Peyer's patch (tissue), 4 donors: ENCODE data around the gene CA7. TPM values are rescaled to one million over a fixed set of nuclear protein-coding genes. Genes with fewer than 3 reads are reported as not detected.
"Not testable (repeated sequence)": the region's sequence is repeated elsewhere in the genome, so short reads cannot be mapped to it uniquely, and the experiment has no call there.

Experiments
- DNase-seq, 3 donors: peaks; one replicate each; pipeline ENCODE4 v3.0.0-alpha.2; 2017 to 2019
- H3K27ac ChIP-seq, 4 donors: fragments of 200-600 bp; sonication (generic); one replicate each; pipeline ENCODE4 v1.5.1; 2016 to 2019
- H3K27me3 ChIP-seq, 2 donors: fragments of 200-600 bp; sonication (generic); one replicate each; pipeline ENCODE4 v1.5.1; 2019
- H3K36me3 ChIP-seq, 3 donors: fragments of 200-600 bp; sonication (generic); one replicate each; pipeline ENCODE4 v1.5.1; 2016 to 2019
- H3K4me1 ChIP-seq, 4 donors: fragments of 200-600 bp; sonication (generic); one replicate each; pipeline ENCODE4 v1.5.1; 2016 to 2019
- H3K4me3 ChIP-seq, 4 donors: fragments of 200-600 bp; sonication (generic); 1 replicate in 3 of 4; 2 replicates in 1 of 4; pipeline ENCODE4 v1.5.1; 2016 to 2019; ENCODE audit warnings: mild to moderate bottlenecking in 1 of 4
- H3K9me3 ChIP-seq, 4 donors: fragments of 200-600 bp; sonication (generic); one replicate each; pipeline ENCODE4 v1.5.1; 2016 to 2019; ENCODE audit warnings: mild to moderate bottlenecking in 1 of 4
- CTCF ChIP-seq, 6 experiments: fragments of 450-650 bp in 4 of 6; fragments of 200-600 bp in 2 of 6; sonication (generic) in 1 of 6; IDR thresholded peaks; one replicate each; pipeline ENCODE4 v1.5.1; 2017 to 2019; ENCODE audit warnings: antibody characterized with exemption in 6 of 6, mild to moderate bottlenecking in 3 of 6, moderate library complexity in 1 of 6
- POLR2A ChIP-seq, 2 donors: fragments of 450-650 bp; IDR thresholded peaks; one replicate each; pipeline ENCODE4 v1.5.1; 2017; ENCODE audit warnings: antibody characterized with exemption in 2 of 2, mild to moderate bottlenecking in 2 of 2, moderate library complexity in 2 of 2
- total RNA-seq, 4 donors: library from RNA; depleted of rRNA; stranded (reverse); fragments of >200 nt; gene quantifications; one replicate each; pipeline ENCODE4 v1.1.0, GENCODE V29; 2016

CA7 gene
- total RNA-seq, 4 donors from 2014 or later = 13.2 to 59.4 (median 32.2) TPM

- Histone ChIP-seq H3K4me3 (no peak overlapping the region), H3K27me3 (no peaks in the 10 kb centered on the region), H3K27ac (no peak overlapping the region), H3K9me3 (no peaks in the 10 kb centered on the region), H3K36me3 (no peaks in the 10 kb centered on the region), H3K4me1 (peaks cover 0 to 17% (median 8%) of the 10 kb centered on the region in 4 donors)
- no peak for DNase-seq
- TF ChIP-seq CTCF (IDR thresholded peaks at IDR 0.05) (no peak), POLR2A (IDR thresholded peaks at IDR 0.05) (no peak)
Measured at GRCh38 chr16:66869424-66869823, 25.2 kb downstream of the CA7 start.

- H3K36me3 ChIP-seq, H3K4me3 ChIP-seq, DNase-seq, H3K9me3 ChIP-seq, H3K27me3 ChIP-seq: not testable (repeated sequence)
- peak overlapping the region in 3 of 4 donors; percentile 25 to 74 (median 59) for H3K27ac ChIP-seq
- peaks cover 0 to 17% (median 8%) of the 10 kb centered on the region in 4 donors for H3K4me1 ChIP-seq
Measured at GRCh38 chr16:66871363-66871762, 27.1 kb downstream of the CA7 start.

DNA sequence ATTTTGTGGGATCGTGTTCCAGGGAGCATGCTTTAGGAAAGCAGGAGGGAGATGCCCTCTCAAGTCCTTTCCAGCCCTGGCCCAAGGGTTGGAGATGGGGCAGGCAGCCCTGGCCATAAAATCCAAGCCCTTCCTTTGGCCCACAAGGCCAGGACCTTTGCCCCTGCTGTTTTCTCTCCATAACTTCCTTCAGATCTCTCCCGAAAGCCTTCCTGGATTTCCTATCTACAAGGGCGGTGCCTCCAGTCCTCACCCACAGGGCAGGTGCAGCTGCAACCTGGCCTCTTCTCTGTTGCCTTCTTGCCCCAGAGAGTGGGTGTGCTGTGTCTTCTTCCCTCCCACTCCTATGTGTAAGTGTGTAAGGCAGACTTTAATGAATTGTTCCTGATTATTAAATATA lies 27.6 kb downstream of the CA7 start:
- Histone ChIP-seq H3K27ac (peak overlapping the region in 3 of 4 donors; percentile 25 to 74 (median 59)), H3K4me1 (peaks cover 0 to 17% (median 8%) of the 10 kb centered on the region in 4 donors), H3K4me3 (no peak overlapping the region), H3K36me3 (no peaks in the 10 kb centered on the region), H3K27me3 (no peaks in the 10 kb centered on the region), H3K9me3 (no peaks in the 10 kb centered on the region)
- TF ChIP-seq POLR2A (IDR thresholded peaks at IDR 0.05) (no peak), CTCF (IDR thresholded peaks at IDR 0.05) (no peak)
- peak in 2 of 3 donors; percentile 83 to 86 for DNase-seq

DNA sequence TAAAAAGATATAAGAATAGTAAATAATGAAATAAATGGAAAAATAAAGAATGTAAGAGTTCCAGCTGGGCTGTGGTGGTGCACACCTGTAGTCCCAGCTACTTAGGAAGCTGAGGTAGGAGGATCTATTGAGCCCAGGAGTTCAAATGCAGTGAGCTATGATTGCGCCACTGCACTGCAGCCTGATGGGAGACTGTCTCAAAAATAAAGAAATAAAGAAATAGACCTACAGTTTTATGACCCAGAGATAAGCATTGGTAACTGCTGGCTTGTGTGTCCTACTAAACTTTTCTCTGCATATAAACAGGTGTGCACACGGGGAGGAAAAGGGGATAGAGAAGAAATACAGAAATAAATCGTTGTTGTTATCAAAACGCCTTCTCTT lies 28.3 kb downstream of the CA7 start:
- TF ChIP-seq POLR2A (IDR thresholded peaks at IDR 0.05) = no peak
- TF ChIP-seq CTCF (IDR thresholded peaks at IDR 0.05) = no peak
- no peak for DNase-seq
- Histone ChIP-seq H3K27ac (peak overlapping the region; percentile 44 to 88 (median 71)), H3K4me1 (peaks cover 0 to 17% (median 8%) of the 10 kb centered on the region in 4 donors), H3K9me3 (no peaks in the 10 kb centered on the region), H3K36me3 (no peaks in the 10 kb centered on the region), H3K4me3 (peak overlapping the region; percentile 22 to 44 (median 40)), H3K27me3 (no peaks in the 10 kb centered on the region)

DNA sequence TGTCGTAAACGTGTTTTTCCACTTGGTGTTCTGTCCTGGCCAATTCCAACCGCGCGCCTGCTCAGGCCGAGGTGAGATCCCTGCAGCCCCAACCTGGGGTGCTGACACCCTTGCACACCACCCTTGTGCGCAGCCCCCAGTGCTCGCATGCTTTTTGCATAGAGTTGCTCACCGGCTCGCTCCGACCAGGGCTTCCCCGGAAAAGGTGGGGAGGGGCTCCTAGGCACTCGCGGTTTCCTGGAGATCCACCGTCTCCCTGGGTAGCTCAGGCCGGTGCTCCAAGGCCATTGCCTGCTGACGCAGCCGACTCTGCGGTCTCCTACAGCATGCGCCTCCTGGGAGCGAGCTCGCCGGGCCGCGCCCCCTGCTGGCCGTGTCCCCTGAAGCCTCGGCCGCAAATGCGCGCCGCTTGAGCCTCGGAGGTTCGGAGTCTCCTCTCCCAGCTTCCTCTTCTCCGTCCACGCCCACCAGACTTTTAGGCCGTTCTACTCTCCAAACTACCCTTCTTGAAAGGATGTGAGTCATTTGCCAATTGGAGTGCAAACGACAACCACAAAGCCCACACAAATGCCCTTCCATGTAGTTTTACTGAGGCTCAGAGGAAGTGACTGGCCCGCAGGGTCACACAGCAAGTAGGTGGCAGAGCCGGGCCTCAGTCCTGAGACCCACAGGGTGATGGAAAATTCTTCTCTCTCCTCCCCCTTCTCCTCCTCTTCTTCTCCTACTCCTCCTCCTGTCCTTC lies 28.9 kb downstream of the CA7 start:
- DNase-seq = peak; percentile 85 to 96 (median 93)
- TF ChIP-seq POLR2A (IDR thresholded peaks at IDR 0.05) (no peak), CTCF (IDR thresholded peaks at IDR 0.05) (peak; percentile 80 to 95 (median 90))
- peak overlapping the region; percentile 44 to 88 (median 71) for H3K27ac ChIP-seq
- peak overlapping the region; percentile 22 to 44 (median 40) for H3K4me3 ChIP-seq
- H3K4me1 ChIP-seq = peaks cover 0 to 21% (median 8%) of the 10 kb centered on the region in 4 donors
- H3K36me3 ChIP-seq = no peaks in the 10 kb centered on the region
- no peaks in the 10 kb centered on the region for H3K27me3 ChIP-seq
- no peaks in the 10 kb centered on the region for H3K9me3 ChIP-seq

DNA sequence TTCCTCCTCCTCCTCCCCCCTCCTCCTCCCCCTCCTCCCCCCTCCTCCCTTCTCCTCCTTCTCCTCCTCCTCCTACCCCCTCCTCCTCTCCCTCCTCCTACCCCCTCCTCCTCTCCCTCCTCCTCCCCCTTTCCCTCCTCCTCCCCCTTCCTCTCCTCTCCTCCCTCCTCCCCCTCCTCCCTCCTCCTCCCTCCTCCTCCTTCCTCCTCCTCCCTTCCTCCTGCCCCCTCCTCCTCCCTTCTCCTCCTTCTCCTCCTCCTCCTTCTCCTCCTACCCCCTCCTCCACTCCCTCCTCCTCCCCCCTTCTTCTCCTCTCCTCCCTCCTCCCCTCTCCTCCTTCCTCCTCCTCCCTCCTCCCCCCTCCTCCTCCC lies 29.5 kb downstream of the CA7 start:
- Histone ChIP-seq H3K36me3 (no peaks in the 10 kb centered on the region), H3K4me3 (no peak overlapping the region), H3K27me3 (no peaks in the 10 kb centered on the region), H3K9me3 (no peaks in the 10 kb centered on the region), H3K27ac (peak overlapping the region; percentile 44 to 88 (median 71)), H3K4me1 (peaks cover 0 to 22% (median 8%) of the 10 kb centered on the region in 4 donors)
- TF ChIP-seq CTCF (IDR thresholded peaks at IDR 0.05) (no peak), POLR2A (IDR thresholded peaks at IDR 0.05) (no peak)
- no peak for DNase-seq
